ENCODE data around the gene CNTNAP2.

The CNTNAP2 gene

DNA sequence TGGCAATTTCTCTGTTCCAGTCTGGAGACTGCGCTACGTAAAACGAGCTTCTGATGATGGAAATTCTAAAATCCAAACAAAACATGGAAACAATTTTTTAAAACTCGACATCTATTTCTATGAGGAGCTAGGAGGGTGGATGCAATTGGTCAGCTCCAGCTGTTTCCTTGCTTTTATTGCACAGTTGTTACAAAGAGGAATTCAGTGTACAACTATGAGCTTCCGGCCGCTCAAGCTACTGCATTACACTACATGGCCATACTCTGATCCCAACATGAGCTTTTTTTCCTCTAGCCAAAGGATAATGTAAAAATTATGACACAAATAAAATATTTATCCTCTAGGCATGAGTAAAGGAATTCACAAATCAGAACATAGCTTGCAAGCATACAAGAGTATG, 2070.9 kb downstream of the CNTNAP2 start:
- no peak for DNase-seq

DNA sequence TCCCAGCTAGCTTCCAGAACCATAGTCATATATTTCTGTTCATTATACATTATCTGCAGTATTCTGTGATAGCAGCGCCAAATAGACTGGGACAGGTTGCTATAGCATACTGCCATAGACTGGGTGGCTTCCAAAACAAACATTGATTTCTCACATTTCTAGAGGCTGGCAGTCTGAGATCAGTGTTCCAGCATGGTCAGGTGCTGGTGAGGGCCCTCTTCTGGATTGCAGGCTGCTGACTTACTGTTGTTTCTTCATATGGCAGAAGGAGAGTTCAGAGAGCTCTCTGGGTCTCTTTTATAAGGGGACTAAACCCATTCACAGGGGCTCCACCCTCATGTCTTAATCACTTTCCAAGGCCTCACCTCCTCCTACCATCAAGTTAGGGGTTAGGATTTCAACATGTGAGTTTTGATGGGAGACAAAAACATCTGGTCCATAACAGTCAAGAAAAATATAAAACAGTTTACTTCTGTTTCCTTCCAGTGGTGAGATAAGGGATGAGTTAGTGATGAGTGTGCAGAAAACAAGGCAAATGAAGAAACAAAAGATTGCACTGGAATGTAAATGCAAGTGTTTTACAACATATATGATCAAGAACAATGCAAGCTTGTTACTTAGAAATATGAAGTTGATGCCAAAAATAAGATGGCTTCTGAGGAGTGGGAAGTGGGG, 2074.9 kb downstream of the CNTNAP2 start:
- DNase-seq = no peak

DNA sequence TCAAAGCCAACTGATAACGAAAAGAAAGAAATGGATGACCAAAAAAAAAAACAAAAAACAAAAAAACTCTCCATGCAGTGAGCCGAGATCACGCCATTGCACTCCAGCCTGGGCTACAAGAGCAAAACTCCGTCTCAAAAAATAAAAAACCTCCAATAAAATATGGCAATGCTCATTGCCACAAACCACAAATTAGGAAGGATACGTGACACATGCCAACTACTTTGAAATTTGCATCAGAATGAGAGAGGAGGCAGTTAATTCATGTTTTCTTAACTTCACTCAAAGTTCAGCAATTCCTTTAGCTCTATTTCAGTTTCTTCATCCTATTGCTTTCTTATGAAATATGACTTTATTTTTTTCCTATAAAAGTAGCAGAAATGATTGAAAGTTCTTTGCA, 2075.9 kb downstream of the CNTNAP2 start:
- DNase-seq = no peak

DNA sequence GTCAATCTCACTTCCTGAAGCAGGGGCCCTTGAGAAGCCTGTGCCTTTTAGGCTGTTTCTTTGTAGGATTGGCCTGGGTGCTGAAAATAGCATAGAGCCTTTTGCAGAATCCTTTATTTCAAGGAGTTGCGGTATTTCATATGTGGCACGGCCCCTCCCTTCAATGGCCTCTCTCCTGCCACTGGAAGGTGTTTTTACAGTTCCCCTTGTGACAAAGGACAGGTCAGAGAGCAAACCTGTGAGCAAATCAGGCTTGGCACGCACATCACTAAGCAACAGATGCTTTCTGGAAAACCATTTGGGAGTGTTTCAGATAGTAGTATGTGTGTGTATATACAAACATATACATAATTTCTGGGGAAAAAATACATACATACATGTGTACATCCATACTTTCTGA, 2085.4 kb downstream of the CNTNAP2 start:
- no peak for DNase-seq

DNA sequence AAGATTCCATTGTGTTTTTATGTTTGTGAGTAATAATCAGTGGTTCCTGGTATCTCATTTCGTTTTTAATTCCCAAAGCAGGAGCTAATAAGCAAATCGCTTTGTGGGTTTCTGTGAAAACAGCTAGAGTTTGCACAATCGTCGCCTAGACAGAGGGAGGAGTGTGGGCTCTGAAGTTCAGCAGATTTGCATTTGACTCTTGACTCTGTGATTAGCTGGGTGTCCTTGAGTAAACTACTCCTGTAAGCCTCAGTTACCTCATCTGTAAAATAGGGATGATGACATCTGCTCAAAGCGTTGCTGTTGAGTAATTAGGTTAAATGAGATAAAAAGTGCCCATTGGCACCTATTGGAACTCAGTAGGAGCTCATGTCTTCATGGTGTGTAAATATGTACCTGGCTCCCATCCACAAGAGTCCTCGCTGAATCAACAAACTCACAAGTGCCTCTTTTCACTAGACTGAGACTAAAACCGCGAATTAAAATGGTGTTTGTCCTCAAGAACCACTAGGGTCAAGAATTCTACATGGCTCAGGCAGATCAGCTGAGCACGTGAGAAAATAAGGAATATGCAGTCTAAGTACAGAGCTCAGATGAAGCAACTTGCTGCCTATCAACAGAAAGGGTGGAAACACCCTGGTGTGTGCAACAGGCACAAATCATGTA, 2088.2 kb downstream of the CNTNAP2 start:
- no peak for DNase-seq

DNA sequence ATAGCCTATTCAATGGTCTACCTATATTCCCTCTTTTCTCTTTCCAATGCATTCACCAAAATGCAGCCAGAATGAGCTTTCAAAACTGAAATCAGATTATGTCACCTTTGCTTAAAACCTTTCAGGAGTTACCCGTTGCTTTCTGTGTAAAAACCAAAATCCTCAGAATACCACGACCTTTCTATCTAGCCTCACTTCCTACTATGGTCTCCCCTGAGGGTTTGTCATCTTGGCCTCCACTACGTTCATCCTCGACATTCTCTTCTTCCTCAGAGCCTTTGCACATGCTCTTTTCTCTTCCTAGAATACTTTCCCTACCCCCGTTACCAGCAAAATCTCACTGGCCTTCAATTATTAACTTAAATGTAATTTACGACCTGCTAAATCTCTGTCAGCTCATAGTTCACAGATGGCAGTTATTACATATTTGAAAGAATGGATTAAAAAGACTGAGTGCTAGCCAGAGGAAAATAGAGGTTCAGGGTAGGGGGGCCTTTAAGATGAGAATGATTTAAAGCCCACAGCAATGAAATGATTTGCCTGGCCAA, 2093.1 kb downstream of the CNTNAP2 start:
- DNase-seq = no peak

DNA sequence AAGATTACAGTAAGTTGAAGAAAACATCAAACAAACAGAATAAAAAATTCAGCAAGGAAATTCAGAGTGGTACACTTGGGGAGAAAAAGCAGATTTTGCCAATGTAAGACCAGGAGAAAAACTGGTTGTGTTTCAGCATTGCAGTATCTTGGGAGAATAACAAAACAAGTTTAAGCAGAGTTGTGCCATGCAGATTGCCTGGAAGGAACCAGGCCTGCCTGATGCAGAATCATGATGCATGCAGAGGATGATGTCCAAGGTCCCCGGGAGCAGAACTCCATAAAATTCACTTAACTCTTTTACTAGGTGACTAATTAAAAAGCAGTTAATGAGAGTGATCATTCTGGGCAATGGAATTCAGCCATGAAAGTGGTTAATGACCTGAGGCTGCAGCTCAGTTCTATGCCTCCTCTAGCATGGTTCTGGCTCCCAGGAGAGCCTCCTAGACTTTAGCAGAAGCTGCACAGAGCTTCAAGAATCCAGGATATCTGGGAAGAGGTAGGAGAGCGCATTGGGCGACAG, 2094.3 kb downstream of the CNTNAP2 start:
- no peak for DNase-seq

DNA sequence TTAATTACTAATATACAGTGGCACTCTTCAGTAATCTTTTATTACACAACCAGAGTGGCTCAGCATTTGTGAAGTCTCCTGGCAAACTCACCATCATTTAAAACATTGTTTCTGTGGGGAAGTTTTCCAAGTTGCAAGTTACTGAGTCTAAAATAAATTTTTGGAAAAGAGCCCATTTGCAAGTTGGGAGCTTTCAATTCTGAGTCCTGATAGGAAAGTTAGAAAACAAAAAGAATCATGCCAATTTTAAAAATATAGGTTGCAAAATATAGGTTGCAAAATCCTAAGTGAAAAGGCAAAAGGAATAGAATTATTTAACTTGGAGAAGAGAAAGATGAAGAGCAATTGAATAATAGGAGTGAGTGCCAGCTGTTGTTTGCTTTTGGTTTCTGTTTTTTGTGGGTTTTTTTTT, 2095.1 kb downstream of the CNTNAP2 start:
- no peak for DNase-seq

DNA sequence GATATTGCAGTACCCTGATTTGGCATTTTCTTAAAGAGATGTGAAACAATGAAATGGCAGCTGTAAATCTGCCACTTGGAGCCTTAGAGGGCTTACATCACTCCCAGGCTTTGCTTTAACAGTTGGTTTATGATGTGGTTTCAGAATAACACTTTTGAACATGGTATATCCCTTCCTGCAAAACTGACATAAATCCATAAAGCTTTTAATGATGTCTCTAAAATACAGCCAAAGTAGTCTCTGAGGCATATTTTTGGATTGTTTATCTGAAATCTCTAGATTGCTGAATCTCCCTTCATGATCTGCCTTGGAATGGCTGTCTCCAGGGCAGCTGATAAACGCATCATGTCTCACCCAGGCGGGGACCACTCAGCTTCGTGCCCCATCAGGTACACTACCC, 2096.1 kb downstream of the CNTNAP2 start:
- DNase-seq = no peak

DNA sequence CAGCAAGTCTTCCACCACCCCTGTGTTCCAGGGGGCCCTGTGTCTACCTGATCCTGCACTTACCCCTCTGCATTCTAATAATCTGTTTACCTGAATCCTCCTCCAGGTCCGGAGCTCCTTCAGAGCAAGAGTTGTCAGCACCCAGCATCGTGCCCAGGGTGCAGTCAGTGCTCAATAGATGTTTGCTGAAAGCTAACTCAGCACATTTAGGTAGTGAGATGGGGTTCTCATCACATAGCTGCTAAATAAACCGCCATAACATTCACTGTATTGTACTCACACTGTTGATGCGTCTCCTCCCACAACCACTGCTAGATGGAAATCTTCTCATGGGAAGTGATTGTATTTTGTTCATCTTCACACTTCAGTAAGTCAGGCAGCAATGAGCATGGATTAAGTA, 2097.5 kb downstream of the CNTNAP2 start:
- DNase-seq = no peak

DNA sequence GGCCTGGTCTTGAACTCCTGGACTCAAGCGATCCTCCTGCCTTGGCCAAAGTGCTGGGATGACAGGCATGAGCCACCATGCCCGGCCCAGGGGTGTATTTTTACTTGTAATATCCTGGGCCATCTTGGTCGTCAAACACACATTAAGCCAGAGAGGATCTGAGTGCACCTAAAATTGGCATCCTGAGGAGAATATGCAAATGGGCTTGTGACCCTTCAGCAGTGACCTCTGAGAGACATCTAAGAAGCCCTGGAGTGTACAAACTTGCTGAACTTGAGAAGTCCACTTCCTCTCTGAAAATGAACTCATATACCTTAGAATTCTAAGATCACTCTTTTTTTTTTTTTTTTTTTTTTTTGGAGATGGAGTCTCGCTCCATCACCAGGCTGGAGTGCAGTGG, 2102.0 kb downstream of the CNTNAP2 start:
- no peak for DNase-seq

DNA sequence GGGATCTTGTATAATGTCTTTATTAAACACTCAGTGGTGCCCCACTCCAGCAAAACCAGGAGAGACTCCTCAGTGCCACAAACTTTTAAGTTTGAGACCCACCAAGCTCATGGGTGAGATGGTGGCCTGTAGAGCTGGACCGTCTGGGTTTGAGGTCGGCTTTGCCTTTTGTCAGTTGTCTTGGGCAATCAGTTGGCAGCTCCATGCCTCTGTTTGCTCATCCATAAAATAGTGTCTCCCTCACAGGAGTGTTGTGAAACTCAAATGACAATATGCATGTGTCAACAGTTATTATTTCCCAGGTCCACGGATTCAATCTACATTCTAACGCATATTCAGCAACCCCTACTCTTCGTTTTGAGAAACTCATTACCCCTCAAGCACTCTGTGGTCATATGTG, 2106.1 kb downstream of the CNTNAP2 start:
- DNase-seq = no peak

DNA sequence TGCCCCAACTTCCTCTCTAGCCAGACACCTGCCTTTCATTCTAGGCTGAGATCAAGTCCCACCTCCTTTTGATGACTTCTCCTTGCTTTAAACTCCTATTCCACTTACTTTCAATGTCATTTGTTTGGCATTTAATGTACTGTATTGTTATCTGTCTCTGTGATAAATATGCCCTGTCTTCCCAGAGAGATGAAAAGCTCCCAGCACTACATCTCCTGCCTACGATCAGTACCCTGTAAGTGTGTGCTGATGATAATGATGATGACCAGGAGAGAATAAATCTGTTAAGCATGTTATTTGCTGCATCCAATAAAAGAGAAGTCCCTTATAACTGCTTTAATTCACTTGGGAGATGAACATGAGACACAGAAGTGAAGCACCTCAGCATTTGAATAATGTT, 2106.6 kb downstream of the CNTNAP2 start:
- no peak for DNase-seq

DNA sequence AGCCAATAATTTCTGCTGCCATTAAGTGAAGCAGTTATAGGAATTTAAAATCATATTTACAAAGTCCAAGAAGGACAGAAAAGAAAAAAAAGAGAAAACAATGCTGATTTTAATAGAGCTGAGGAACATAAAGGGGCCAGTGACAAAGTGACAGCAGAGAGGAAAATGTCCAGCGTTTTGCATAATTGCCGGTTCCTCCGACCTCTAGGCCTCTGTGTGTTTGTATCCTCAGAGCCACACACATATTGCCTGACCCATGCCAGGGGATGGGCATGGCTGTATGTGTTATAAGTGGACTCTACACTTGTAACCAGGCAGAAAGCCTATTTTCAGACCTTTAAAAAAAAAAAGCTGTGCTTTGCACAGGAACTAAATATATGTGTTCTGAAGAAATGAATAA, 2107.1 kb downstream of the CNTNAP2 start:
- DNase-seq = no peak

DNA sequence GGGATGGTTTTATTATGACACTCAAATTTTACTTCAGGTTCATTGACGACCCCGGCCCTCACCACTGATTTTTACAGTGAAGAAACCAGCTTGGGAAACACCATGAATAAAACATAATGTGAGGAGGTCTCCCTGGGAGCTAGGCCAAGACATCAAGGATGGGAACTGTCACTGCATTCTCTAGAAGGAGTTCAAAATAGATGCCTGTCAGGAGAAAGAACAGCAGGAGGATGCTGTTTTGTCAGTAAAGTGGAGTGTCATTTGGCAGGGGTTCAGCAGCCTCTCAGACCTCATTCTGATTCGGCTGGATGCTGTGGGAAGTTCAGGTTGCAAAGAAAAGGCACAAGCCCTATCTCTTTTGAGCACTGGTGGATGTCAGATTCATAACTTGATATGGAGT, 2113.7 kb downstream of the CNTNAP2 start:
- no peak for DNase-seq

DNA sequence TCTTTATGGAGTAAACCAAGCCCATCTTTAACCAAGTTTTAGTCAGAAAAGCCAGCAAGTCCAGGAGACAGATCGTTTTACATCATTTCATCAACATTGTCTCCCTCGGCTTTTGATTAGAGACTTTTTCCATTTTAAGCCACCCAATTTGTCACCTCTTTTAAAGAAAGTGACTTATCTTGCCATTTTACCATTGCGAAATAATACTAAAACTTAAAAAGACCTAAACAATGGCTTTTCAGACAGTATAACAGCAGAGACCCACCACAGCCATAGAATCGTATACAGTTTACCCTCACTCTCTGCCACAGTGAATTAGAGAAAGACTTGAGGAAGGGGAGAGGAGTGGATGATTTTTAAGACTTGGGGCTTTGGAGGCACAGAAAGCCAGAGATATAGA, 2114.3 kb downstream of the CNTNAP2 start:
- DNase-seq = no peak

DNA sequence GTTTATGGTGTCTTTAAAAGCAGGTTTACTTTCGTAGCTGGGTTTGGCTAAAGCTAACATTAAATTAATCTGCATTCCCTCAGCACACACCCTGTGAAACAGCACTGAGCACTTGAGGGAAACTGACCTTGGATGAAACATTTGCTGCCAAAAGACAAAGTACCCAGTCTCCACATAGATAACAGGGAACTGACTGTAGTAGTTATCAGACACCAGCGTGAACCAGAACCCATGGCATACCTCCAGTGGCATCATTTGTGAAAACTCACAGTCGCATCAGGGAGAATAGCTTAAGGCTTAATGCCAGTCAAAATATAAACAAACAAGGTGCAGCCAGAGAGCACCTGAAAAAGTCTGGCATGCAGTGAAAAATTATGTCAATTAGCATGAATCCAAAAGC, 2116.2 kb downstream of the CNTNAP2 start:
- no peak for DNase-seq

DNA sequence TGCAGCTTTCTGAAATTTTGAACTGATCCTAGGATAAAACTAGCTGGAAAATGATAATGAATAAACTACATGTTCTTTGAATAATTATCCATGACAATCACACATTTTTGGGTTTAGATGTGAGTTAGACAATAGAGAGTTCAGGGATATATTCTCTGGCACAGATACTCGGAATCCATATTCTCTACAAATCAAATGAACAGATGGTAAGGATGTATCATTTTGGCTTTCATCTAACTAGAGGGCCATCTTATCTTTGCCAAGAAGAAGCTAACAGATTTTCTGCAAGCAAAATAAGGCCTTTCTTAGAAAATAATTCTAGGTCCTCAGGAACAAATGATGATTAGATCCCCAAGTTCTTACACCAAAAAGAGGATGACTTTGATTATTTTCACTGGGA, 2118.1 kb downstream of the CNTNAP2 start:
- DNase-seq = no peak

DNA sequence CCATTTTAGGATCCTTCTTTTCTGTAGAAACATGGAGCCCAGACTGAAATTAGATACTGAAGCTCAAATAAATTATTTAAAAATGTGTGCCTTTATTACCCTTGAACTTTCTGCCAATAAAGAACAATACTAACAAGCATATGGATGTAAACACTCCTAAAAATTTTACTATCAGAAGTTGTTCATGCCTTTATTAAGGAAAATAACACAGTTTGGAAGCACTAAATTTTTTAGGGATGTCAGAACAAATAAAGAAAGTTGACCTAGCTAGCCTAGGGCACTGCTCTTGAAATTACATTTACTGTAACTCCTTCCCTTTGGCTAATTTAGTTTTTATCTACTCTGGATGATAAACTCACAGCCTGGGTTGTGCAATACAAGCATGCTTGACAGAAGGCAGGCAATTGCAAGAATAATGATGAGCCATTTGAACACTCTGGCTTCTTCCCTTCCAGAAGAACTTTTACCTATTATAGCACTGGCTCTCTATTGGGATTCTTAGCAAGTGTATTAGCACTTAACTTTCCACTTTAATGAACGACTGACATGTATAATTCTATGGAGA, 2122.2 kb downstream of the CNTNAP2 start:
- no peak for DNase-seq

DNA sequence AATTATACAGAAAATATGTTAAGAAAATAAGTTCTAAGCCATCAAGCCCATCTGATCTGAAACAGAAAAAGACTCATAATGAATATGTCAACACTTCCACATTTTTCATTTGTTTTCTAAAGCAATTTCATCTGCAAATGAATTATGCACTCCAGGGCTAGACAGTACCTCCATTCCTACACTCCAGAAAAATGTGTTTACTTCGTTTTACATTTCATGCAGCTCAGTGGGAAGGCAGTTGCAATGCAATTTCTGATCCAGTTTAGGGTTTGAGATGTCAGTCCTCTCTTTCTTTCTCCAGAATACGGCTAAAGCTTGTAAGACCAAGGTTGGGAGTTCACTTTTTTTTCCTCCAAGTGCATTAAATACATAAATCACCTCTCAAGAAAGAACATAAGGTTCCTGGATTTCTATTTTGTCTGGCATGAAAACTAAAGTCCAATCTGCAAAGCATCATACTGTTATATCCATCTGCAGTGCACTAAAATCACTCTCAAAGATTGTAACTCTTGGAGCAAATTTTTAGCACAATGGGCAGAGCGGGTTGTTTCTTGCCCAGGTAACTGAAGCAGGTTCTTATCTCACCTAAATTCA, 2125.2 kb downstream of the CNTNAP2 start:
- DNase-seq = no peak

DNA sequence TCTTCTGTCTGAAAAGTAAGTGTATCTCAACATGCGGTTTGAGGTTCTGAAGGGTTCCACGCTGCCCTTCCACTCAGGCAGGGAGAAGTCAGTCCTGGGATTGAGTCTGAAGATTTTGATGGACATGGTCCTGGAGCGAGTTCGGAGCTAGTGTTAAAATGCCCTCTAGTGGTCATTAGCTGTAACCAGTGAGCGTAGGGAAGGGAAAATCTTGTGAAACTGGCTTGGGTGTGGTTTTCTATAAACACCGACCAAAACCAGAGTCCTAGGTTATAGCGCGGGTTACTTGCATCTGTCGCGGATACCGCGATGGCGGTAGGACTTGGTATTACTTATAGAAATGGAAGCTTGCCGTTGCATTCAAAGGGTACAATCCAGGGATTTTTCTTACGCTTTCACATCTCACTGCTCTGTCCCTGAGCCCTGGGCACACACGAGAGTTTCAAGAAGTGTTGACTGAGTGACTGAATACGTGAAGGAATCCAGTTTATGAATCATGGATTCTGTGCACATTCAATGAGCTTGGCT, 2125.8 kb downstream of the CNTNAP2 start:
- DNase-seq = no peak

DNA sequence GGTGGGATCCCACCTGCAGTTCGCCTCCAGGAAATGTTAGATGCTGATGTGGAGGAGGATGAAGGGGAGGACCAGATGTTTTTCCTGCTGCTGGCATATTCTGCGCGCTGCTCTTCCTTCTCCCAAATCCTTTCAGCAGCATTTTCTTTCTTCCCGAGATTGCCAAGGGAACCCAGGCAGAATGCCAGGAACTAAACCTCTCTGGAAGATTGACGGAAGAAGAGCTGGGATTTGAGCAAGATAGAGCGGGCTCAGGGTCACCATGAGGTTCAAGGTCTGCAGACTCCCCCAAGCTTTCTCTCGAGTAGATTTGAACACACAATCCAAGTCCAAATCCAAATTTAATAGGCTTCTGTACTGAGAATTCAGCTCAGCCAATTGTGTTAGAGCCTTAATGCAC, 2128.8 kb downstream of the CNTNAP2 start:
- no peak for DNase-seq

DNA sequence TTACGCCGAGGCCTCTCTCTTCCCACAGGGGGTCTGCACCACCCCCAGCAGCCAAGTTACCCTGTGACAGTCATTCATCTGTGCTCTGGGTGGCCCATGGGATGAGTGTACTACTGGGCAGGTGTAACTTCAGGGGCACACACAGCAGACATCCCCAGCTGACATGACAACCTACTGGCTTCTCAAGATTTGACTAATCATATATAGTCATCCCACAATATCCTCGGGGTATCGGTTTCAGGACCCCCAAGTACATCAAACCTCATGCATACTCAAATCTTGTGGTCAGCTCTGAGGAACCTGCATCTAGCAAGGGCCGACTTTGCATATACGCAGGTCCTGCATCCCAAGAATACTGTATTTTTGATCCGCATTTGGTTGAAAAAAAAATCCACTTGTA, 2137.0 kb downstream of the CNTNAP2 start:
- DNase-seq = no peak

DNA sequence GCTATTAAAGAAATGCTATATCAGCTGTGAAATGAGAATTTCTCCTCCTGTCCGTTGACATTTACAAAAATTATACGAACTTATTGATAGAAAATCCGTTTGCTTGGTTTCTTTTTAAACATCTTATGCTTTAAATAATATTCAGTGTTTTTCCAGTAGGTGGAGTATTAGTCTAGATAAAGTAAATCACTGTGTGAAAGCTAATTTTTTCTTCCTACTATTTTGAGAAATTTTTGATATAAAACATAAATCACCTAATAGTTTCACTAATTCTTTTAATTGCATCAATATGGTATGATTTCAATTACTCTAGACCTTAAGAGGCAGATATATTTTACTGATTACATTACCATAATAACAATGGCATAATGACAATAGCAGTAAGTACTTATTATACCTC, 2138.7 kb downstream of the CNTNAP2 start:
- no peak for DNase-seq
